ENCODE measurements around the gene L3HYPDH. TPM values are rescaled to one million over a fixed set of nuclear protein-coding genes. Genes with fewer than 3 reads are reported as not detected.

The L3HYPDH gene
- total RNA-seq (2014; rRNA removed; shearing (Covaris generic)): 39.9 and 41.6 TPM in 2 replicates
- polyA plus RNA-seq (2015; cell fraction: cytosol; rRNA removed): 43.8 and 44.5 TPM in 2 replicates
- 219 and 249 TPM in 2 replicates for polyA plus RNA-seq (2015; cell fraction: nucleus; rRNA removed)

- DNase-seq (ENCODE audit: low read depth): peak; percentile 93
These were observed at the start of gene L3HYPDH, which contains the start of gene JKAMP for GRCh38 chr14:59483819-59484638. Gene L3HYPDH, minus strand, starts transcription at chr14:59484408. Its CDS starts 92 bp downstream, at chr14:59484316. Gene JKAMP, plus strand, starts transcription at chr14:59484517. Its CDS starts 73 bp downstream, at chr14:59484590.

- no peak for DNase-seq (ENCODE audit: low read depth)
These were observed 48.2 kb upstream of the L3HYPDH start for GRCh38 chr14:59532419-59532818.

- DNase-seq (ENCODE audit: low read depth): no peak
These were observed 46.1 kb upstream of the L3HYPDH start for GRCh38 chr14:59530349-59530748.

GRCh38 chr14:59529189-59529588 is 45.0 kb upstream of the L3HYPDH start:
- peak; percentile 20 for DNase-seq (ENCODE audit: low read depth)

- DNase-seq (ENCODE audit: low read depth): no peak
These were observed 36.0 kb upstream of the L3HYPDH start for GRCh38 chr14:59520224-59520623.

GRCh38 chr14:59511916-59512575 is 27.8 kb upstream of the L3HYPDH start:
- no peak for DNase-seq (ENCODE audit: low read depth)

GRCh38 chr14:59510966-59511365 is 26.8 kb upstream of the L3HYPDH start:
- no peak for DNase-seq (ENCODE audit: low read depth)

- DNase-seq (ENCODE audit: low read depth): no peak
These were observed 25.8 kb upstream of the L3HYPDH start for GRCh38 chr14:59510001-59510400.

GRCh38 chr14:59509101-59509500 is 24.9 kb upstream of the L3HYPDH start:
- no peak for DNase-seq (ENCODE audit: low read depth)

- DNase-seq (ENCODE audit: low read depth): no peak
These were observed 23.5 kb upstream of the L3HYPDH start for GRCh38 chr14:59507752-59508103.

- peak; percentile 58 for DNase-seq (ENCODE audit: low read depth)
These were observed 23.0 kb upstream of the L3HYPDH start for GRCh38 chr14:59507063-59507751.

GRCh38 chr14:59503256-59503655 is 19.0 kb upstream of the L3HYPDH start:
- DNase-seq (ENCODE audit: low read depth): no peak

GRCh38 chr14:59500732-59501131 is 16.5 kb upstream of the L3HYPDH start:
- DNase-seq (ENCODE audit: low read depth): no peak

GRCh38 chr14:59492384-59492783 is 8.2 kb upstream of the L3HYPDH start:
- DNase-seq (ENCODE audit: low read depth): no peak

GRCh38 chr14:59490756-59491155 is 6.5 kb upstream of the L3HYPDH start:
- DNase-seq (ENCODE audit: low read depth): peak; percentile 62

- no peak for DNase-seq (ENCODE audit: low read depth)
These were observed 499 bp upstream of the L3HYPDH start for GRCh38 chr14:59484639-59485175.

GRCh38 chr14:59483363-59483762 is 845 bp downstream of the L3HYPDH start:
- DNase-seq (ENCODE audit: low read depth): peak; percentile 58

GRCh38 chr14:59482541-59483331 is 1.5 kb downstream of the L3HYPDH start:
- DNase-seq (ENCODE audit: low read depth): peak; percentile 83

GRCh38 chr14:59481871-59482540 is 2.2 kb downstream of the L3HYPDH start:
- DNase-seq (ENCODE audit: low read depth): peak; percentile 27

- DNase-seq (ENCODE audit: low read depth): no peak
These were observed 2.8 kb downstream of the L3HYPDH start for GRCh38 chr14:59481407-59481806.
